Vagina (tissue), 2 donors: ENCODE results near the gene RGMB. TPM values are rescaled to one million over a fixed set of nuclear protein-coding genes. Genes with fewer than 3 reads are reported as not detected.

ENCODE experiments used
- DNase-seq, 2 donors: peaks; one replicate each; pipeline ENCODE4 v3.0.0-alpha.2; 2017; ENCODE audit errors: extremely low spot score in 2 of 2
- H3K27ac ChIP-seq: fragments of 200-600 bp; sonication (generic); one replicate; pipeline ENCODE4 v1.5.1; 2019
- H3K27me3 ChIP-seq: fragments of 200-600 bp; sonication (generic); one replicate; pipeline ENCODE4 v1.5.1; 2019
- H3K36me3 ChIP-seq, 2 donors: fragments of 200-600 bp; sonication (generic); one replicate each; pipeline ENCODE4 v1.5.1; 2017 to 2019
- H3K4me1 ChIP-seq: fragments of 200-600 bp; sonication (generic); one replicate; pipeline ENCODE4 v1.5.1; 2019
- H3K4me3 ChIP-seq, 2 donors: fragments of 200-600 bp; sonication (generic); 1 replicate in 1 of 2; 2 replicates in 1 of 2; pipeline ENCODE4 v1.5.1; 2016 to 2019
- H3K9me3 ChIP-seq: fragments of 200-600 bp; sonication (generic); one replicate; pipeline ENCODE4 v1.5.1; 2019
- CTCF ChIP-seq, 3 experiments: fragments of 450-650 bp in 2 of 3; fragments of 200-600 bp in 1 of 3; sonication (generic) in 1 of 3; IDR thresholded peaks; one replicate each; pipeline ENCODE4 v1.5.1; 2017 to 2019; ENCODE audit warnings: antibody characterized with exemption in 3 of 3, mild to moderate bottlenecking in 2 of 3, moderate library complexity in 2 of 3
- POLR2A ChIP-seq, 2 donors: fragments of 450-650 bp; IDR thresholded peaks; one replicate each; pipeline ENCODE4 v1.6.1; 2017; ENCODE audit warnings: antibody characterized with exemption in 2 of 2, mild to moderate bottlenecking in 2 of 2, moderate library complexity in 2 of 2
- POLR2AphosphoS5 ChIP-seq, 2 donors: sonication (generic); formaldehyde crosslinking; IDR thresholded peaks; one replicate each; pipeline ENCODE4 v1.9.0; 2017; ENCODE audit warnings: antibody characterized with exemption in 2 of 2, mild to moderate bottlenecking in 2 of 2, low read depth in 1 of 2; ENCODE audit not compliant: insufficient read depth in 1 of 2
- intact Hi-C: fragments of 100-400 bp; cut with DNase I; formaldehyde crosslinking; loops from one replicate; pipeline ENCODE4 v1.15.1; 2023
- total RNA-seq: library from RNA; depleted of rRNA; stranded (reverse); fragments of >200 nt; gene quantifications from one replicate; pipeline ENCODE4 v1.2.3, GENCODE V29; 2016

Gene RGMB
- total RNA-seq, 1 donor from 2014 or later: 39.0 TPM

GRCh38 chr5:98775246-98776065 lies 2.0 kb downstream of the RGMB start:
- Histone ChIP-seq H3K27ac (peak overlapping the region; percentile 10), H3K4me3 (peak overlapping the region; percentile 80 to 86), H3K4me1 (peaks cover 64% of the 10 kb centered on the region), H3K27me3 (no peaks in the 10 kb centered on the region), H3K36me3 (no peaks in the 10 kb centered on the region), H3K9me3 (no peaks in the 10 kb centered on the region)
- DNase-seq: no peak
- intact Hi-C loops: loop anchor here (10.0 kb wide), 2 partner anchors 149 to 341 kb away; partner anchors contain the start of gene CHD1
- TF ChIP-seq POLR2A (IDR thresholded peaks at IDR 0.05): no peak

GRCh38 chr5:98776066-98776705 lies 2.7 kb downstream of the RGMB start:
- Histone ChIP-seq H3K27me3 (no peaks in the 10 kb centered on the region), H3K4me1 (peaks cover 67% of the 10 kb centered on the region), H3K27ac (peak overlapping the region; percentile 10), H3K36me3 (no peaks in the 10 kb centered on the region), H3K9me3 (no peaks in the 10 kb centered on the region), H3K4me3 (peak overlapping the region in 1 of 2 donors; percentile 86)
- intact Hi-C loops: loop anchor here (10.0 kb wide), 2 partner anchors 149 to 341 kb away; partner anchors contain the start of gene CHD1
- DNase-seq: no peak
- TF ChIP-seq POLR2A (IDR thresholded peaks at IDR 0.05) (no peak), CTCF (IDR thresholded peaks at IDR 0.05) (no peak), POLR2AphosphoS5 (IDR thresholded peaks at IDR 0.05; ENCODE audit: insufficient read depth in 1 of 2, low read depth in 1 of 2) (no peak)

GRCh38 chr5:98777295-98777694 lies 3.8 kb downstream of the RGMB start:
- no peaks in the 10 kb centered on the region for H3K27me3 ChIP-seq
- H3K36me3 ChIP-seq: no peaks in the 10 kb centered on the region
- TF ChIP-seq POLR2AphosphoS5 (IDR thresholded peaks at IDR 0.05; ENCODE audit: insufficient read depth in 1 of 2, low read depth in 1 of 2): peak in 1 of 2 donors; percentile 14
- no peak for TF ChIP-seq POLR2A (IDR thresholded peaks at IDR 0.05)
- no peak for TF ChIP-seq CTCF (IDR thresholded peaks at IDR 0.05)
- H3K4me1 ChIP-seq: peaks cover 72% of the 10 kb centered on the region
- no peak overlapping the region for H3K27ac ChIP-seq
- H3K4me3 ChIP-seq: no peak overlapping the region
- H3K9me3 ChIP-seq: no peaks in the 10 kb centered on the region
- DNase-seq: no peak
- intact Hi-C loops: loop anchor here (10.0 kb wide), 2 partner anchors 148 to 342 kb away; partner anchors contain the start of gene CHD1

GRCh38 chr5:98779264-98779877 lies 5.9 kb downstream of the RGMB start:
- Histone ChIP-seq H3K4me3 (no peak overlapping the region), H3K27me3 (no peaks in the 10 kb centered on the region), H3K36me3 (no peaks in the 10 kb centered on the region), H3K4me1 (peaks cover 73% of the 10 kb centered on the region), H3K27ac (no peak overlapping the region), H3K9me3 (no peaks in the 10 kb centered on the region)
- TF ChIP-seq CTCF (IDR thresholded peaks at IDR 0.05) (no peak), POLR2A (IDR thresholded peaks at IDR 0.05) (no peak)
- no peak for DNase-seq
- intact Hi-C loops: loop anchor here (10.0 kb wide), 2 partner anchors 145 to 345 kb away; partner anchors contain the start of gene CHD1

- DNase-seq: no peak
- Histone ChIP-seq H3K9me3 (no peaks in the 10 kb centered on the region), H3K27ac (no peak overlapping the region), H3K4me1 (peaks cover 75% of the 10 kb centered on the region), H3K4me3 (no peak overlapping the region), H3K36me3 (no peaks in the 10 kb centered on the region), H3K27me3 (no peaks in the 10 kb centered on the region)
- TF ChIP-seq POLR2A (IDR thresholded peaks at IDR 0.05) (no peak), CTCF (IDR thresholded peaks at IDR 0.05) (no peak), POLR2AphosphoS5 (IDR thresholded peaks at IDR 0.05; ENCODE audit: insufficient read depth in 1 of 2, low read depth in 1 of 2) (no peak)
- intact Hi-C loops: no loop called here
These were observed 6.9 kb downstream of the RGMB start for GRCh38 chr5:98780390-98780789.
